ENCODE results near the gene ZNF787. TPM values are rescaled to one million over a fixed set of nuclear protein-coding genes. Genes with fewer than 3 reads are reported as not detected.

Gene ZNF787
- 10 to 100 TPM; 17.6 to 23.6 TPM for total RNA-seq
- 10 to 100 TPM in 1 of 2 donors, 1 to 10 TPM in 1; 2.9 to 20.1 TPM for polyA plus RNA-seq

- no peaks in the 10 kb centered on the region for H3K9me3 ChIP-seq (ENCODE audit: control insufficient read depth in 4 of 4, low read length in 3 of 4)
- peak within 1 kb of the TSS; percentile 92 to 97 for H3K27ac ChIP-seq (ENCODE audit: low read depth in 1 of 2, low read length in 2 of 2)
- TF ChIP-seq ATF3 (IDR thresholded peaks at IDR 0.05) (no peak), CTCF (IDR thresholded peaks at IDR 0.05; ENCODE audit: low read depth, low read length, missing input control) (no peak), EGR1 (IDR thresholded peaks at IDR 0.05; ENCODE audit: low read depth in 2 of 2) (peak; percentile 25 to 78), TAF1 (conservative IDR thresholded peaks at IDR 0.05) (no peak), RXRA (IDR thresholded peaks at IDR 0.05) (peak; percentile 31 to 37), GABPA (IDR thresholded peaks at IDR 0.05 in 1 of 2, conservative IDR thresholded peaks at IDR 0.05 in 1 of 2) (peak; percentile 78 to 92), SP1 (IDR thresholded peaks at IDR 0.05) (peak; percentile 85), NR2F2 (IDR thresholded peaks at IDR 0.05) (peak; percentile 41), HNF4A (conservative IDR thresholded peaks at IDR 0.05) (peak in 1 of 2 donors; percentile 12), YY1 (IDR thresholded peaks at IDR 0.05) (peak; percentile 77), MAX (IDR thresholded peaks at IDR 0.05) (no peak), RAD21 (IDR thresholded peaks at IDR 0.05) (peak; percentile 30 to 59), HNF4G (IDR thresholded peaks at IDR 0.05) (no peak), ZBTB33 (IDR thresholded peaks at IDR 0.05) (no peak), FOXA2 (IDR thresholded peaks at IDR 0.05) (no peak), JUND (IDR thresholded peaks at IDR 0.05) (no peak), REST (IDR thresholded peaks at IDR 0.05) (peak; percentile 67), FOXA1 (IDR thresholded peaks at IDR 0.05) (peak; percentile 44)
- no peaks in the 10 kb centered on the region for H3K36me3 ChIP-seq (ENCODE audit: control insufficient read depth in 4 of 4, insufficient read depth in 3 of 4, low read depth in 1 of 4, low read length in 3 of 4)
- no peaks in the 10 kb centered on the region for H3K27me3 ChIP-seq (ENCODE audit: control insufficient read depth in 4 of 4, insufficient read depth in 4 of 4, low read length in 3 of 4)
- peak; percentile 94 for DNase-seq (ENCODE audit: low spot score)
- peak within 1 kb of the TSS; percentile 71 to 84 (median 79) for H3K4me3 ChIP-seq (ENCODE audit: low read depth in 1 of 3, low read length in 3 of 3)
- 7% methylated on average over 74 of the region's 74 CpGs for WGBS
- peaks cover 10 to 41% (median 36%) of the 10 kb centered on the region in 4 donors for H3K4me1 ChIP-seq (ENCODE audit: control insufficient read depth in 4 of 4, insufficient read depth in 4 of 4, low read length in 3 of 4)
- H3K9ac ChIP-seq (ENCODE audit: low read depth in 1 of 2, low read length in 2 of 2): peak within 1 kb of the TSS in 1 of 2 donors; percentile 48
Observed at GRCh38 chr19:56121180-56122167, at the start of gene ZNF787. Gene ZNF787 (minus strand): TSS chr19:56121295. CDS start chr19:56103217, 18,078 bp downstream.

All from liver (tissue), 9 donors.